HG02763 (cell line): ENCODE measurements around the gene LYRM4.

Experiments used
- ATAC-seq: cut with Tn5 transposase; IDR thresholded peaks from one replicate; pipeline ENCODE4 v1.9.1; 2021; ENCODE audit warnings: mild to moderate bottlenecking, moderate library complexity; ENCODE audit not compliant: unreplicated experiment

Gene LYRM4

DNA sequence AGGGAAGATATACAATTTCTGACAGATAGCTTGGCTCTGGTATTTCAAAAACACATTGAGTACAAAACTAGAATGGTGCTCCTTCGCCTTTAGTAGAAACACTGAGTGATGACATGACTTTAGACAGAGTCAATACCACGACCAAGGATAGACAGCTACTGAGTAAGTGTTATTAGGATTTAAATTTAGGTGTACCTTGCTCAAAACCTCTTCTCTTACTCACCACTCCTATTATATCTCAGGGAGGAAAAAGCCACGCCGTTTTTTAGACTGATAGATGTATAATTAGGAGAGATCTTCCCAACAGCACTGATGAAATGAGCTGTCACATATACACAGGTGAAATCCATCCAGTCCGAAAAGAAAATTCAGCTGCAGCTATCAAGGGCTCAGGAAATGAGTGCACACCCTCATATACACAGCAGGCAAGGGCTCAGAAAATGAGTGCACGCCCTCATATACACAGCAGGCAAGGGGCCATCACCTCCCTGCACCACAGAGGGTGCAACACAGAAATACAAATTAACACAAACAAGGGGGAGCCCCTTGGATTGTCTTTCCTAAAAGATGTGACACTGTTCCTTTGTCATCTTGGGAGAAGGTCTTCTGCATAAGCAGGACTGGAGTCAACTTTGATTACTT is 53.7 kb downstream of the LYRM4 start:
- no peak for ATAC-seq

GRCh38 chr6:5205877-5206850 is 54.6 kb downstream of the LYRM4 start:
- no peak for ATAC-seq

- no peak for ATAC-seq
Measured at GRCh38 chr6:5205035-5205507, 55.7 kb downstream of the LYRM4 start.

DNA sequence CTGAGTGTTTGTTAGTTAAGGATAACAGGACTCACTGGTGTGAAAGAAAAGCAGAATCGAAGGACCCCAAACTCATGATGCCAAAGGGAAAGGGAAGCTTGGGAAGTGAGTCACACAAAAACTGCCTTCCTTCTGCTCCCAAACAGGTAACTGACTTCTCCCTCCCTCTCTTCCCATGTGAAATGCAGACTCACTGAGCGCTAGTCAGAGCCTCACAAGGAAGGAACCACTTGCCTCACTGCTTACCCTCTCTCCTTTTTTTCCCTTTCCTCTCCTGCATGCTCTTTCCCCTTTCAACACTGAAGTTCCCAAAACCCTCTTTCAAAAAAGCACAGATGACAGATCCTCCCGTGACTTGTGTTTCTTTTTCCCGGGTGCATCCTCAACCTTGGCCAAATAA is 56.4 kb downstream of the LYRM4 start:
- no peak for ATAC-seq

DNA sequence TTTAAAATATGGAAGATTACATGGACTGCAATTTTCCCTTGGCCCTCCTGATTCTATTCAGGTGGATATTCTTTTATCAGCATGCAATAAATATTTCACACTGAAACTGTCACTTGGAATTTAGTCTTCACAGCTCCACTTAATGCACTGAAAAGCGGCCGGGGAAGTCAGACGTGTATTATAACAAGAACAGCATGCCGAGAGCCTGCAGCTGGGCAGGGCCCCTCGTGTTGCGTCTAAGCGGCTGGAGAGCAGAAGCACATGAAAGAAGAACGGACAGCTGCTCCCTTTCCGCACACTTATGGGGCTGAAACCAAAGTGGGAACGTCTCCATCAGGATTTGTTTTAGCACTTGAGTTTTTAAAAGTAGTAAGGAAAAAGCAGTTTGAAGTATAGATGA is 57.2 kb downstream of the LYRM4 start:
- no peak for ATAC-seq

DNA sequence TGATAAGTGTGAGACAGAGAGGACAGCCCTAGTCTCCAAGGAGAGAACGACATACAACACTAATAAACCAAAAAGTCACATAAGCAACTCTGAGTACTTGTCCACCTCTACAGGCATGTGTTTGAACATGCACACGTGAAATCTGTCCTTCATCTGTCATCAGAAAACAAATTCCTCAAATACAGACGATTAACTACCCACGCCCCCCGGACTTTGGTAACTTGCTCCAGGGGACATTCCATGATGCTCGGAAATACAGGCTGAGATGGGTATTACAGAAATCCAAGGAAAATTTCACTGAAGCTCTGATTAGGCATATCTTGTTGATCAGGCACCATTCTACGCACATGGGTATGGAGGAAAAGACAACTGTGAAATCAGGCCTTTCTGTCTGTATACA is 57.8 kb downstream of the LYRM4 start:
- no peak for ATAC-seq

DNA sequence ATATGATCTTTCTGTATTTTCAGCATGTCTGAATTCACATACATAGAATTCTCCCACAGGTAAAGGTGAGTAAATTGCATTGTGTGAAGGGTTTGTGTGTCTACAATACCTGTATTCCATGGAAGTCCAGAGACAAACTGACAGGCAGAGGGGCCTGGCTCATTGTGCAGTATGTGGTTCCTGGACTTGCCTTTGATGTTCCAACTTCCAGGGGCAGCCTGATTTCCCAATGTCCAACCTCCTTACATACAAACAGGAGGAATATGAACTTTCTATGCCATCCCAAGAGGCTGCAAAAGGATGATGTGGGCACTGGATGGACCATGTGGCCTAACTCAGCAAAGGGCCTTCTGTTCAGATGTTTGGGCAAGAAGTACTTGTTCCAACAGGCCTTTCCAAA is 58.5 kb downstream of the LYRM4 start:
- ATAC-seq: no peak

DNA sequence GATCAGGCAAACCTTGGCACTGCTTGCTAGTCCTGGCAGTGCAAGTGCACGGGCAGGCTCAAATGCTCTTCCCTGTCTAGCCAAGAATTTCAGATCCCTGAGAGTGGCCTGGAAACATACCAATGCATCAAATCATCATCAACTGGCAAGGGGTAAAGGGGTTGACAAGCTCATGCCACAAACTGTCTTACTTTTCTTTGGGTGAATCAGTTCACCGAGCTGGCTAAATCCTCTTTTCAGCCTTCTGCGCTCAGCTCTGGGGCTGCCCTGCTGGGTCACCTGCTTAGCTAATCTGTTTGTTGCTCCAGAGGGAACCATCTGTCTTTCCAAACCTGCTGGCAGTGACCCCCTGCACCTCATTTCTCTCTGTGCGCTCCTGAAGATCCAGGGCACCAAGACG is 59.5 kb downstream of the LYRM4 start:
- ATAC-seq: no peak

- no peak for ATAC-seq
Measured at GRCh38 chr6:5199702-5200101, 61.0 kb downstream of the LYRM4 start.

DNA sequence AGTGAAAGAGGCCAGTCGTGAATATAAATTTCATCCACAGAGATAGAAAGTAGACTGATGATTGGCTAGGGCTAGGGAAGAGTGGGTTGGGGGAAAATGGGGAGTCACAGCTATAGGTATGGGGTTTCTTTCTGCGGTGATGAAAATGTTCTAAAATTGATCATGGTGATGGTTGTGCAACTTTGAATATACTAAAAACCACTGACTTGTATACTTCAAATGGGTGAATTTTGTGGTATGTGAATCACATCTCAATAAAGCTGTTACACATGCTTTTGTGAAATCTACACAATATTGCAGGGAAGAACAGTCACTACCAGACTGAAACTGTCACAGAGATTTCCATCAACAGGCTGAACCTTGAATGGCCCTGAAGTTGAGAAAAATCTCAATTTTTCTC is 61.5 kb downstream of the LYRM4 start:
- no peak for ATAC-seq

- no peak for ATAC-seq
Measured at GRCh38 chr6:5197084-5197483, 63.7 kb downstream of the LYRM4 start.

- ATAC-seq: no peak
Measured at GRCh38 chr6:5192135-5192794, 68.5 kb downstream of the LYRM4 start.

DNA sequence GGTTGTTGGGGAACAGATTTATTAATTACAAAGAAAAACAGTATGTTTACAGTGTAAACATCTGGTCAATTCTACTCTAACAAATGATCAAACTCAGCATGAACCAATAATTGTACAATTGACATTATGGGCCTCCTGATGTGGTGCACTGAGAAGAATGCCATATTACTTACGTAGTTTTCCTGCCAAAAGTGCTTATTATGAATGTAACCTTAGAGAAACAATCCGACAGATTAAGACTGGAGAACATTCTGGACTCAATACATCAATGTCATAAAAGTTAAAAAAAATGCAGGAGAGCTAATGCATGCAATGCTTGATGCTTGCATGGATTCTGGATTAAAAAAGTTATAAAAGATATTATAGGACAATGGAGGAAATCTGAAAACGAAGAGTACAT is 69.0 kb downstream of the LYRM4 start:
- ATAC-seq: no peak

GRCh38 chr6:5191222-5191621 is 69.5 kb downstream of the LYRM4 start:
- ATAC-seq: no peak

DNA sequence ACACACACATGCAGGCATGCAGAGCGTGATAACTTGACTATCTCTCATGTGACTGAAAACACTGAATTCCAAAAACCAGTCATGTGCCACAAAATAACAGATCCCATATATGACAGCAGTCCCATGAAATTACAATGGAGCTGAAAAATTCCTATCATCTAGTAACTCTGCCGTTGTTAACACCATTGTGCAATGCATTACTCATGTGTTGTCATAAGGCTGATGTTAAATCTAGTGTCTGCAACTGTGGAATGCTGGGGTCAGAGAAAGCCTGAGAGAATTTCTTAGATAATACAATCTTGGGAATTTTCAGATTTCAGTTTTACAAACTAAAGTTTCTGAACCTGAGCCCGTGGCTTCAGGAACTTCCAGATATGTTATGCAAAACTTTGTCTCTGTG is 70.2 kb downstream of the LYRM4 start:
- ATAC-seq: no peak

DNA sequence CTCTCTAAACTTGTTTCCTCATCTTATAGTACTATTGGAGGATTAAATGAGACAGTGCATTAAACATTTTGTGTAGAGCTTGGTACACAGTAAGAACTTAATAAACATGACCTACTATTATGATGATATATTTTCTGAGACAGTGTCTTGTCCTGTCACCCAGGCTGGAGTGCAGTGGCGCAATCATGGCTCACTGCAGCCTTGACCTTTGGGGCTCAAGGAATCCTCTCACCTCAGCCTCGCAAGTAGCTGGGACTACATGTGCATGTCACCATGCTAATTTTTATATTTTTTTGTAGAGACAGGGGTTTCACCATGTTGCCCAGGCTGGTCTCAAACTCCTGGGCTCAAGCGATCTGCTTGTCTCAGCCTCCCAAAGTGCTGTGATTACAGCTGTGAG is 72.1 kb downstream of the LYRM4 start:
- no peak for ATAC-seq

DNA sequence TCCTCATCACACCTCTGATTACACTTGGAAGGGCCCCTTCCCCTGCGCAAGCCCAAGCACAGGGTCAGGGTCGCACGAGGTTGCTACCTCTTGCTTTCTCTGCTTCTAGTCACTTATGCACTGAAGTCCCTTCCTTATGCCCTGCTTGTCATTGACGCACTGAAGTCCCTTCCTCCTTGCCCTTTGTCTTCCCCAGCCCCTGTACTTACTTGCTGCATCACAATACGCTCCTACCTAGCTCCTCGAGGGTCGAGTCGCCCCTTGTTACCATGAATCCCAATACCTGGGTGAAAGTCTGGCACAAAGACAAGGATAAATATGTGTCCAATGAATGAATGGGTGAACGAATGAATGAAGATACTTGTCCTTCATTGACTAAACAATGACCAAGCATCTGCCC is 75.9 kb downstream of the LYRM4 start:
- no peak for ATAC-seq

DNA sequence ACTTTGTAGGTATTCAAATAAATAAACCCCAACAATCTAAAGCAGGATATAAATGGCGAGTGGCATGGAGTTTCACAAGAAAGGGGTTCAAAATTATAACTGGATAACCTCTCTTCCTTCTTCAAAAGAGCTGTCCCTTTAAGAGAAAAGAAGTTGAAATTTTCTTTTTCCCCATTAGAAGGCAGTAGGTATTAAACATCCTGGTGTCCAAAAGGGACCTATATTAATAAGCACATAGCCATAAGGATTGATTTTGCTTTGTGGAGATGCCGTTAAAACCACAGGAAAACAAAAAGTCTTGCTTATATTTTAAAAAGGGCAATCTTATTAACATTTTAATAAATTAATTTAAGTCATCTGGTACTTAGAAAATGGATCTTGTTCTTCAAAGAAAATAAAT is 76.5 kb downstream of the LYRM4 start:
- no peak for ATAC-seq

- ATAC-seq: no peak
Measured at GRCh38 chr6:5181510-5182317, 79.0 kb downstream of the LYRM4 start.

- ATAC-seq: no peak
Measured at GRCh38 chr6:5180636-5181035, 80.1 kb downstream of the LYRM4 start.

GRCh38 chr6:5179917-5180316 is 80.8 kb downstream of the LYRM4 start:
- ATAC-seq: no peak
